ENCODE measurements around the gene AHNAK. TPM values are rescaled to one million over a fixed set of nuclear protein-coding genes. Genes with fewer than 3 reads are reported as not detected.

AHNAK gene
- total and polyA plus RNA-seq, 4 donors, result 22.6 to 110 (median 38.1) TPM

DNA sequence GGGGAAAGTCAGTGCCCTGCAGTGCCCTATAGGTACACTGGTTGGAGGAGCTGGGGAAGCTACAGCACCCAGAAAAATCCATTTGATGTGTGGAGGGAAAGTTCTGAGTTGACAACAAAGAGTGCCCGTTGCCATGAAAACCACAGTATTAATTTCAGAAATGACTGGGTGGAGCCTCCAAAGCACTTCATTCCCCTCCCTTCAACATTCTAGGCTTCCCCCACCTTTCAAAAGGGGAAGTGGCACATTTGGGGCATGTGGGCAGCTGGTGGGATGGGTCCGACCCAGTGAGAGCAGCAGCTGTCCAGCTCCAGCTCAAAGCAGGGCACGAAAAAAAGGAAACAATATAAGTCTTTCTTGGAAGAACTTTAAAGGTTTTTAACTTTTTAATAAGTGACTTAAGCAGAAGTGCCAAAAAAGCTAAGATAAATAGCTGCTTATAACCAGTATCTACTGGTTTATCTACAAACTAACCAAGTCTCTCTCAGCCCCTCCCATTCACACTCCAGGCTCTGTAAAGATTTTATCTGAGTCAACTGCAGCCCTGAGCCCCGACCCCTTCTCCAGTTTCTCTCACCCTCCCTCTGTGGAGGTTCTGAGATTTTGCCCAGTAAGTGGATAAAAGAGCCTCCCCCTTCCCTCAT lies 9.0 kb upstream of the AHNAK start:
- Histone ChIP-seq H3K4me3 (ENCODE audit: low read depth in 1 of 3, low read length in 3 of 3) (no peak overlapping the region), H3K9me3 (ENCODE audit: control insufficient read depth in 4 of 4, low read length in 3 of 4) (no peaks in the 10 kb centered on the region), H3K27me3 (ENCODE audit: control insufficient read depth in 4 of 4, insufficient read depth in 4 of 4, low read length in 3 of 4) (no peaks in the 10 kb centered on the region), H3K27ac (ENCODE audit: low read depth in 1 of 2, low read length in 2 of 2) (peak overlapping the region; percentile 60 to 75), H3K4me1 (ENCODE audit: control insufficient read depth in 4 of 4, insufficient read depth in 4 of 4, low read length in 3 of 4) (peaks cover 9 to 54% (median 40%) of the 10 kb centered on the region in 4 donors), H3K9ac (ENCODE audit: low read depth in 1 of 2, low read length in 2 of 2) (peak overlapping the region in 1 of 2 donors; percentile 6), H3K36me3 (ENCODE audit: control insufficient read depth in 4 of 4, insufficient read depth in 3 of 4, low read depth in 1 of 4, low read length in 3 of 4) (peaks cover 4 to 19% (median 15%) of the 10 kb centered on the region in 4 donors)
- TF ChIP-seq REST (IDR thresholded peaks at IDR 0.05), result peak; percentile 24
- TF ChIP-seq EGR1 (IDR thresholded peaks at IDR 0.05; ENCODE audit: low read depth in 2 of 2), result no peak
- TF ChIP-seq HNF4A (conservative IDR thresholded peaks at IDR 0.05), result no peak
- 61% methylated on average over 4 of the region's 4 CpGs for WGBS
- no peak for DNase-seq (ENCODE audit: low spot score)

DNA sequence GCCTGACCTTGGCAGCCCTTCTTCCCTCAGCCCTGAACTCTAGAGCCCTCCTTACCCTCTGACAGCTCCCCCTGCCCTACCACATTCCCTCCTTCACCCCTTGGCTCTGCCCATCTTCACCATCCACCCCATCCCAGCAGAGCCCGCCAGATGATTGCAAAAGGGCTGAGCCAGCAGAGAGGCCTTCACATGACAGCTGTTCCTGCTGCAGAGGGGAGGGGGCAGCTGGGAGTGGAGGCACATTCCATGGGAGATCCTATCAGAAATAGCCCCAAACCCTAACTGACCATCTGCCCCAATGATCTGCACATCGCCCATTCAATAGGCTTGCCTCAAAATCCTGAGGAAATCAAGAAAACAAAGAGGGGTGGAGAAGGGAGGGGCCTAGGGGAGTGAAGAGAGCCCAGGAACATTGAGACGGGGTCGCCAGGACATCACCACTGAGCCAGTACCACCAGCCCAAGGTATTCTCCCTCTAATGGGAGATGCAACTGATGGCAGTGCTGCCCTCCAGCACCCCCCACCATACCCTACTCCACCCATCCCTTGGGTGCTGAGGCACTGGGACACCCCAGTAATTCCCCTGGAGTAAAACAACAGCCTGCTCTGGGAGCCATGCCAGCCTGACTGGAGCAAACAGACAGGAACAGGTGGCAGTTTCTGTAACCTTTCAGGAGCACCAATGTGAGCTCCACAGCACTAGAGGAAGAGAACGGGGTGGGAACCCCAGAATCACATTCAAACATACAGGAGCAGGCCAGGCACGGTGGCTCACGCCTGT lies 8.0 kb upstream of the AHNAK start:
- WGBS, result 56% methylated on average over 7 of the region's 7 CpGs
- H3K4me3 ChIP-seq (ENCODE audit: low read depth in 1 of 3, low read length in 3 of 3), result no peak overlapping the region
- H3K27ac ChIP-seq (ENCODE audit: low read depth in 1 of 2, low read length in 2 of 2), result peak overlapping the region in 1 of 2 donors; percentile 84
- H3K4me1 ChIP-seq (ENCODE audit: control insufficient read depth in 4 of 4, insufficient read depth in 4 of 4, low read length in 3 of 4), result peaks cover 9 to 55% (median 39%) of the 10 kb centered on the region in 4 donors
- no peak for DNase-seq (ENCODE audit: low spot score)
- H3K9me3 ChIP-seq (ENCODE audit: control insufficient read depth in 4 of 4, low read length in 3 of 4), result no peaks in the 10 kb centered on the region
- H3K27me3 ChIP-seq (ENCODE audit: control insufficient read depth in 4 of 4, insufficient read depth in 4 of 4, low read length in 3 of 4), result no peaks in the 10 kb centered on the region
- no peak overlapping the region for H3K9ac ChIP-seq (ENCODE audit: low read depth in 1 of 2, low read length in 2 of 2)
- TF ChIP-seq TAF1 (conservative IDR thresholded peaks at IDR 0.05) (no peak), SP1 (IDR thresholded peaks at IDR 0.05) (no peak), CTCF (IDR thresholded peaks at IDR 0.05; ENCODE audit: low read depth, low read length, missing input control) (no peak), GABPA (IDR thresholded peaks at IDR 0.05 in 1 of 2, conservative IDR thresholded peaks at IDR 0.05 in 1 of 2) (no peak), FOXA2 (IDR thresholded peaks at IDR 0.05) (no peak), NR2F2 (IDR thresholded peaks at IDR 0.05) (no peak), JUND (IDR thresholded peaks at IDR 0.05) (no peak), RXRA (IDR thresholded peaks at IDR 0.05) (no peak), EGR1 (IDR thresholded peaks at IDR 0.05; ENCODE audit: low read depth in 2 of 2) (no peak), REST (IDR thresholded peaks at IDR 0.05) (no peak), FOXA1 (IDR thresholded peaks at IDR 0.05) (no peak), HNF4G (IDR thresholded peaks at IDR 0.05) (no peak), HNF4A (conservative IDR thresholded peaks at IDR 0.05) (no peak)
- TF ChIP-seq, protein P1, sequence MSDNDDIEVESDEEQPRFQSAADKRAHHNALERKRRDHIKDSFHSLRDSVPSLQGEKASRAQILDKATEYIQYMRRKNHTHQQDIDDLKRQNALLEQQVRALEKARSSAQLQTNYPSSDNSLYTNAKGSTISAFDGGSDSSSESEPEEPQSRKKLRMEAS (IDR thresholded peaks at IDR 0.05), result no peak
- TF ChIP-seq, protein P2, sequence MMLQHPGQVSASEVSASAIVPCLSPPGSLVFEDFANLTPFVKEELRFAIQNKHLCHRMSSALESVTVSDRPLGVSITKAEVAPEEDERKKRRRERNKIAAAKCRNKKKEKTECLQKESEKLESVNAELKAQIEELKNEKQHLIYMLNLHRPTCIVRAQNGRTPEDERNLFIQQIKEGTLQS (IDR thresholded peaks at IDR 0.05), result no peak
- H3K36me3 ChIP-seq (ENCODE audit: control insufficient read depth in 4 of 4, insufficient read depth in 3 of 4, low read depth in 1 of 4, low read length in 3 of 4), result peaks cover 4 to 14% (median 9%) of the 10 kb centered on the region in 4 donors
